Measurements from ENCODE around the gene DAB2IP. TPM values are rescaled to one million over a fixed set of nuclear protein-coding genes. Genes with fewer than 3 reads are reported as not detected.
A peak's percentile ranks its signal among the peaks of the same experiment; 100 is the strongest.

The DAB2IP gene
- polyA plus RNA-seq, 1 donor (not counting 4 experiments of a cell fraction or from before 2014, with no cell fraction given): 28.6 TPM

DNA sequence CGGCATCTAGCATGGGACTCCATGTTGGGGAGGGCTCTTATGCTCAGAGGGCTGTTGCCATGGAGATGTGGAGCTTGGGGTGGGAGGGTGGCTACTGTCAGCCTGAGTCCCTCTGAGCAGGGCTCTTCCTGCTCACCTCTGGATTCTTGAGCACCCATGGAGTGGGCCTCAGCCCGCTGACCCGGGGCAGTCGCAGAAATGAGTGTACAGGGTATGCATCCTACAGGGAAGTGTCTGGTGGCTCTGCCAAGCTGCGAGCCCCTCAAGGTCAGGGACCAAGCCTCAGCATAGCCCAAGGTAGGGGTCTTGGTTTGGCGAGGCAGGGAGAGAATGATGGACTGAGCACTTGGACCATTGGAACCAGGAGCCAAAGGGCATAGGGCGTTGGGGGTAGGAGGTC, 104.1 kb downstream of the DAB2IP start:
- Histone ChIP-seq H4K20me1 (ENCODE audit: control insufficient read depth, extremely low read depth, insufficient read depth, low read length) (no peaks in the 10 kb centered on the region), H3K79me2 (ENCODE audit: control insufficient read depth, insufficient read depth, low read length) (peaks cover 70% of the 10 kb centered on the region)

GRCh38 chr9:121756474-121757280, 105.2 kb downstream of the DAB2IP start:
- dilution Hi-C loops (cut with MboI; ENCODE audit: extremely low pct_ligation_motif_present, low sequenced_read_pairs): no loop called here
- no peak overlapping the region for H3K4me3 ChIP-seq (ENCODE audit: control insufficient read depth in 2 of 3, extremely low read depth in 1 of 3, insufficient read depth in 2 of 3, low read depth in 1 of 3, low read length in 3 of 3)
- H2AFZ ChIP-seq (ENCODE audit: control insufficient read depth, low read length): no peak overlapping the region
- no peak for TF ChIP-seq EZH2 (IDR thresholded peaks at IDR 0.05; ENCODE audit: low read length)
- no peak for TF ChIP-seq CTCF (optimal IDR thresholded peaks at IDR 0.05 in 1 of 3, IDR thresholded peaks at IDR 0.05 in 1 of 3, conservative IDR thresholded peaks at IDR 0.05 in 1 of 3; ENCODE audit: extremely low read depth in 1 of 3, insufficient read depth in 2 of 3, low read length in 3 of 3)
- peaks cover 19% of the 10 kb centered on the region for H3K4me1 ChIP-seq (ENCODE audit: control insufficient read depth, extremely low read depth, insufficient read depth, low read length)
- no peaks in the 10 kb centered on the region for H3K27me3 ChIP-seq (ENCODE audit: control insufficient read depth, extremely low read depth, insufficient read depth, low read length)
- H4K20me1 ChIP-seq (ENCODE audit: control insufficient read depth, extremely low read depth, insufficient read depth, low read length): no peaks in the 10 kb centered on the region
- H3K36me3 ChIP-seq (ENCODE audit: control insufficient read depth in 2 of 2, extremely low read depth in 1 of 2, insufficient read depth in 2 of 2, low read length in 2 of 2): peaks cover 22 to 35% of the 10 kb centered on the region in 2 experiments
- peaks cover under 1% of the 10 kb centered on the region for H3K9me1 ChIP-seq (ENCODE audit: control insufficient read depth, extremely low read depth, insufficient read depth, low read length)
- DNase-seq (ENCODE audit: low read depth, low spot score) (no peak), FAIRE-seq (no peak)
- H3K9me3 ChIP-seq (ENCODE audit: control insufficient read depth, low read depth, low read length): no peaks in the 10 kb centered on the region
- no peak overlapping the region for H3K9ac ChIP-seq (ENCODE audit: control insufficient read depth, extremely low read depth, insufficient read depth, low read length)
- peaks cover 66% of the 10 kb centered on the region for H3K79me2 ChIP-seq (ENCODE audit: control insufficient read depth, insufficient read depth, low read length)
- H3K27ac ChIP-seq (ENCODE audit: control insufficient read depth, insufficient read depth, low read length): no peak overlapping the region
- H3K4me2 ChIP-seq (ENCODE audit: control insufficient read depth, extremely low read depth, insufficient read depth, low read depth, low read length): no peak overlapping the region

More for the DNA sequence above, 104.1 kb downstream of the DAB2IP start:
- peaks cover 15 to 29% of the 10 kb centered on the region in 2 experiments for H3K36me3 ChIP-seq (ENCODE audit: control insufficient read depth in 2 of 2, extremely low read depth in 1 of 2, insufficient read depth in 2 of 2, low read length in 2 of 2)
- DNase-seq (ENCODE audit: low read depth, low spot score) (no peak), FAIRE-seq (no peak)
- no peak overlapping the region for H3K27ac ChIP-seq (ENCODE audit: control insufficient read depth, insufficient read depth, low read length)
- H3K9me1 ChIP-seq (ENCODE audit: control insufficient read depth, extremely low read depth, insufficient read depth, low read length): peaks cover 6% of the 10 kb centered on the region
- no peak overlapping the region for H3K4me3 ChIP-seq (ENCODE audit: control insufficient read depth in 2 of 3, extremely low read depth in 1 of 3, insufficient read depth in 2 of 3, low read depth in 1 of 3, low read length in 3 of 3)
- no peaks in the 10 kb centered on the region for H3K9me3 ChIP-seq (ENCODE audit: control insufficient read depth, low read depth, low read length)
- dilution Hi-C loops (cut with MboI; ENCODE audit: extremely low pct_ligation_motif_present, low sequenced_read_pairs): no loop called here
- peak overlapping the region; percentile 54 for H3K9ac ChIP-seq (ENCODE audit: control insufficient read depth, extremely low read depth, insufficient read depth, low read length)
- no peak for TF ChIP-seq EZH2 (IDR thresholded peaks at IDR 0.05; ENCODE audit: low read length)
- TF ChIP-seq CTCF (optimal IDR thresholded peaks at IDR 0.05 in 1 of 3, IDR thresholded peaks at IDR 0.05 in 1 of 3, conservative IDR thresholded peaks at IDR 0.05 in 1 of 3; ENCODE audit: extremely low read depth in 1 of 3, insufficient read depth in 2 of 3, low read length in 3 of 3): no peak
- H3K4me1 ChIP-seq (ENCODE audit: control insufficient read depth, extremely low read depth, insufficient read depth, low read length): peaks cover 19% of the 10 kb centered on the region
- no peak overlapping the region for H3K4me2 ChIP-seq (ENCODE audit: control insufficient read depth, extremely low read depth, insufficient read depth, low read depth, low read length)
- no peak overlapping the region for H2AFZ ChIP-seq (ENCODE audit: control insufficient read depth, low read length)
- no peaks in the 10 kb centered on the region for H3K27me3 ChIP-seq (ENCODE audit: control insufficient read depth, extremely low read depth, insufficient read depth, low read length)
